H1 (cell line): ENCODE measurements around the gene AGRN. TPM values are rescaled to one million over a fixed set of nuclear protein-coding genes. Genes with fewer than 3 reads are reported as not detected.

Source experiments
- CTCF ChIA-PET: fragments of 300-600 bp; sonication (Branson Sonifier 250); formaldehyde crosslinking; loops from one replicate; lab custom pipeline; 2021; ENCODE audit not compliant: partially characterized antibody; lab: Charles Lee
- POLR2A ChIA-PET: fragments of 300-600 bp; sonication (Branson Sonifier 250); formaldehyde crosslinking; loops from one replicate; lab custom pipeline; 2021; ENCODE audit warnings: inconsistent platforms; ENCODE audit not compliant: partially characterized antibody; lab: Charles Lee
- DNase-seq, 2 experiments: peaks; one replicate each; pipeline versions ENCODE4 v3.0.0 to v3.0.0-alpha.2; 2010 to 2022; ENCODE audit warnings: low spot score in 2 of 2, low read depth in 1 of 2, mixed read lengths in 1 of 2
- FAIRE-seq: peaks from 2 replicates; lab custom pipeline; 2011; peaks lifted over from hg19 to GRCh38; lab: Jason Lieb, UNC
- H2AFZ ChIP-seq: 2 replicates; pipeline ENCODE4 v1.8.1; 2012; ENCODE audit warnings: low read length, inconsistent platforms
- H2AK5ac ChIP-seq: 2 replicates; pipeline ENCODE4 v1.6.1; 2013; ENCODE audit warnings: low read depth, low read length
- H2BK120ac ChIP-seq: replicated peaks from 2 replicates; pipeline ENCODE3; 2013; ENCODE audit warnings: low read depth, low read length, inconsistent platforms
- H2BK12ac ChIP-seq: 2 replicates; pipeline ENCODE4 v1.6.1; 2013; ENCODE audit warnings: low read depth, low read length
- H2BK15ac ChIP-seq: 2 replicates; pipeline ENCODE4 v1.6.1; 2013; ENCODE audit warnings: low read length
- H2BK20ac ChIP-seq: 2 replicates; pipeline ENCODE4 v1.6.1; 2013; ENCODE audit warnings: low read length
- H2BK5ac ChIP-seq: 2 replicates; pipeline ENCODE4 v1.6.1; 2013; ENCODE audit warnings: low read depth, low read length
- H3K14ac ChIP-seq: 2 replicates; pipeline ENCODE4 v1.6.1; 2013; ENCODE audit warnings: inconsistent platforms; ENCODE audit not compliant: insufficient read length
- H3K18ac ChIP-seq: 2 replicates; pipeline ENCODE4 v1.6.1; 2013; ENCODE audit warnings: low read length; ENCODE audit errors: extremely low read depth
- H3K23ac ChIP-seq: 2 replicates; pipeline ENCODE4 v1.6.1; 2013; ENCODE audit warnings: inconsistent platforms; ENCODE audit not compliant: insufficient read length
- H3K23me2 ChIP-seq: 2 replicates; pipeline ENCODE4 v1.6.1; 2013; ENCODE audit warnings: low read depth, low read length
- H3K27ac ChIP-seq: 2 replicates; pipeline ENCODE4 v1.6.1; 2011; ENCODE audit warnings: low read depth, low read length, inconsistent platforms
- H3K27me3 ChIP-seq, 4 experiments: replicated peaks in 1 of 4; 1 replicate in 1 of 4; 2 replicates in 3 of 4; pipeline versions ENCODE4 v1.6.1 to v1.8.1; 2011 to 2013; ENCODE audit warnings: low read length in 3 of 4, mild to moderate bottlenecking in 3 of 4, inconsistent platforms in 2 of 4, mixed read lengths in 2 of 4, moderate library complexity in 1 of 4; ENCODE audit not compliant: control insufficient read depth in 3 of 4, insufficient read depth in 3 of 4; ENCODE audit errors: extremely low read depth in 1 of 4
- H3K36me3 ChIP-seq, 4 experiments: 2 replicates each; pipeline versions ENCODE4 v1.6.1 to v1.8.1; 2011 to 2013; ENCODE audit warnings: mild to moderate bottlenecking in 4 of 4, low read length in 3 of 4, moderate library complexity in 2 of 4, control low read depth in 1 of 4, inconsistent platforms in 1 of 4; ENCODE audit not compliant: insufficient read depth in 4 of 4, control insufficient read depth in 2 of 4
- H3K4ac ChIP-seq: replicated peaks from 2 replicates; pipeline ENCODE3; 2013; ENCODE audit warnings: low read length, low read depth, mixed read lengths, inconsistent platforms; ENCODE audit not compliant: insufficient read length
- H3K4me1 ChIP-seq, 4 experiments: replicated peaks in 1 of 4; 1 replicate in 1 of 4; 2 replicates in 3 of 4; pipeline versions ENCODE4 v1.6.1 to v1.8.1; 2011 to 2013; ENCODE audit warnings: low read length in 3 of 4, inconsistent platforms in 2 of 4, mixed read lengths in 1 of 4; ENCODE audit not compliant: insufficient read depth in 4 of 4, control insufficient read depth in 3 of 4
- H3K4me2 ChIP-seq, 2 experiments: 2 replicates each; pipeline versions ENCODE4 v1.6.1 to v1.8.1; 2011 to 2013; ENCODE audit warnings: low read depth in 2 of 2, low read length in 2 of 2, control low read depth in 1 of 2, inconsistent platforms in 1 of 2, mild to moderate bottlenecking in 1 of 2; ENCODE audit not compliant: insufficient read depth in 1 of 2
- H3K4me3 ChIP-seq, 4 experiments: fragments of 200-600, 300-600 bp in 1 of 4; sonication (generic), shearing (Covaris generic), sonication (Bioruptor Twin) in 1 of 4; 2 replicates each; pipeline versions ENCODE4 v1.5.1 to v1.8.1; 2011 to 2016; ENCODE audit warnings: low read length in 4 of 4, low read depth in 3 of 4, control low read depth in 2 of 4, inconsistent platforms in 2 of 4, mild to moderate bottlenecking in 2 of 4, mixed read lengths in 1 of 4, moderate library complexity in 1 of 4; ENCODE audit not compliant: insufficient read depth in 2 of 4; ENCODE audit errors: extremely low read depth in 1 of 4
- H3K56ac ChIP-seq: replicated peaks from 2 replicates; pipeline ENCODE3; 2013; ENCODE audit warnings: low read depth, mild to moderate bottlenecking, mixed read lengths, low read length, inconsistent platforms; ENCODE audit not compliant: insufficient read length
- H3K79me1 ChIP-seq: 2 replicates; pipeline ENCODE4 v1.6.1; 2013; ENCODE audit warnings: low read depth, low read length, control low read depth
- H3K79me2 ChIP-seq, 2 experiments: 2 replicates each; pipeline versions ENCODE4 v1.6.1 to v1.8.1; 2012 to 2013; ENCODE audit warnings: low read length in 2 of 2, mild to moderate bottlenecking in 2 of 2, inconsistent platforms in 1 of 2; ENCODE audit not compliant: insufficient read depth in 2 of 2, control insufficient read depth in 1 of 2
- H3K9ac ChIP-seq, 4 experiments: replicated peaks in 1 of 4; 1 replicate in 1 of 4; 2 replicates in 3 of 4; pipeline versions ENCODE4 v1.6.1 to v1.8.1; 2011 to 2013; ENCODE audit warnings: low read depth in 3 of 4, low read length in 3 of 4, control low read depth in 2 of 4, mild to moderate bottlenecking in 2 of 4, moderate library complexity in 2 of 4, inconsistent platforms in 1 of 4; ENCODE audit errors: extremely low read depth in 1 of 4
- H3K9me3 ChIP-seq, 2 experiments: 2 replicates each; pipeline versions ENCODE4 v1.6.1 to v1.8.1; 2012 to 2013; ENCODE audit warnings: mild to moderate bottlenecking in 2 of 2, moderate library complexity in 2 of 2, control low read depth in 1 of 2, inconsistent platforms in 1 of 2, low read depth in 1 of 2, low read length in 1 of 2, mixed read lengths in 1 of 2; ENCODE audit not compliant: insufficient read depth in 2 of 2
- H4K20me1 ChIP-seq, 2 experiments: replicated peaks in 1 of 2; 2 replicates each; pipeline versions ENCODE3 to v1.8.1; 2011 to 2013; ENCODE audit warnings: inconsistent platforms in 2 of 2, low read length in 2 of 2, mild to moderate bottlenecking in 1 of 2; ENCODE audit not compliant: insufficient read depth in 2 of 2, control insufficient read depth in 1 of 2
- H4K5ac ChIP-seq: 2 replicates; pipeline ENCODE4 v1.6.1; 2013; ENCODE audit warnings: low read length, low read depth, mixed read lengths, inconsistent platforms; ENCODE audit not compliant: insufficient read length
- H4K8ac ChIP-seq: 2 replicates; pipeline ENCODE4 v1.8.0; 2013; ENCODE audit warnings: mild to moderate bottlenecking, moderate library complexity, low read length, inconsistent platforms; ENCODE audit not compliant: insufficient read depth; ENCODE audit errors: extremely low read depth
- H4K91ac ChIP-seq: replicated peaks from 2 replicates; pipeline ENCODE3; 2013; ENCODE audit warnings: low read length, mixed read lengths, inconsistent platforms; ENCODE audit not compliant: insufficient read length
- BRCA1 ChIP-seq: IDR thresholded peaks from 2 replicates; pipeline ENCODE4 v1.6.1; 2012; ENCODE audit warnings: low read depth, low read length, improper control_type of control experiment
- GABPA ChIP-seq: IDR thresholded peaks from 2 replicates; pipeline ENCODE4 v1.6.1; 2011; ENCODE audit warnings: mild to moderate bottlenecking, low read length, moderate library complexity, borderline replicate concordance; ENCODE audit not compliant: insufficient read depth
- SRF ChIP-seq: IDR thresholded peaks from 2 replicates; pipeline ENCODE4 v1.6.1; 2011; ENCODE audit warnings: mild to moderate bottlenecking, low read depth, low read length, moderate library complexity
- TBP ChIP-seq: IDR thresholded peaks from 2 replicates; pipeline ENCODE4 v1.6.1; 2011; ENCODE audit warnings: low read depth, low read length, improper control_type of control experiment
- WGBS, 2 experiments: shearing (Covaris generic) in 1 of 2; methylation state at CpG; one replicate each; pipeline versions ENCODE4 v1.1.6 to v1.1.7; 2013 to 2015; ENCODE audit warnings: low lambda C conversion rate in 2 of 2, mixed read lengths in 2 of 2, inconsistent platforms in 1 of 2, low coverage in 1 of 2, missing lambda C conversion rate in 1 of 2; ENCODE audit not compliant: insufficient replicate concordance in 2 of 2, insufficient coverage in 1 of 2, insufficient read length in 1 of 2; ENCODE audit errors: extremely low coverage in 1 of 2, missing lambda C conversion rate in 1 of 2; 5-methylcytosine and 5-hydroxymethylcytosine counted together
- polyA plus RNA-seq, 7 experiments: library from polyadenylated mRNA; depleted of rRNA in 3 of 7; stranded (reverse) in 5 of 7; unstranded in 2 of 7; fragments of >200 nt in 5 of 7; fragments of 200-250 nt in 2 of 7; gene quantifications; 1 replicate in 5 of 7; 2 replicates in 1 of 7; 4 replicates in 1 of 7; pipeline versions ENCODE4 v1.2.1 to v1.2.3, GENCODE V29; 2011 to 2013; ENCODE audit warnings: missing spikeins in 2 of 7, mixed read lengths in 2 of 7
- total RNA-seq: library from RNA; stranded (reverse); fragmentation: NEBNext Ultra II Directional; extraction: Animal tissue kit (Norgen Biotek cat#: 25700); gene quantifications from 2 replicates; pipeline ENCODE4 v1.2.1, GENCODE V29; 2021
- TF ChIP-seq, protein P1 (sequence below): IDR thresholded peaks from 2 replicates; pipeline ENCODE4 v1.6.1; 2012; ENCODE audit warnings: inconsistent platforms

Gene AGRN
- total and polyA plus RNA-seq, 2 of the 8 experiments (the other 6 are each of a cell fraction or from before 2014, with no cell fraction given), result 52.3 to 155 TPM

DNA sequence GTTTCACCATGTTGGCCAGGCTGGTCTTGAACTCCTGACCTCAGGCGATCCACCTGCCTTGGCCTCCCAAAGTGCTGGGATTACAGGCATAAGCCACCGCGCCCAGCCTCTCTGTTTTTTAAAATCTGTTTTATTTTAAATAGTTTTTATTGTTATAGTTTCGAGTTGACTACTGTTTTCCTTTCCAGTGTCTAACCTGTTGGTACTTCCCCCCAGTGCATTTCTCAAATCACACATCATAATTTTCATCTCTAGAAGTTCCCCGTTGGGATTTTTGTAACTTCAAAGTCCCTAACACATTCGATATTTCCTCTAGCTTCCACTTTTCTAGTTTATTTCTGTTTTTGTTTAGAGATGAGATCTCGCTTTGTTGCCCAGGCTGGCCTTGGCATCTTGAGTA lies 27.6 kb upstream of the AGRN start:
- 83% methylated on average over 7 of the region's 7 CpGs; no CpG with 5 or more reads in 1 of the 2 experiments for WGBS, 2 experiments
- no peaks in the 10 kb centered on the region for H3K9me3 ChIP-seq
- H3K4me2 ChIP-seq, result no peak overlapping the region
- H3K36me3 ChIP-seq, result no peaks in the 10 kb centered on the region
- H2BK120ac ChIP-seq, result no peak overlapping the region
- H3K4me3 ChIP-seq, result no peak overlapping the region
- TF ChIP-seq GABPA, result no peak
- TF ChIP-seq, protein P1, sequence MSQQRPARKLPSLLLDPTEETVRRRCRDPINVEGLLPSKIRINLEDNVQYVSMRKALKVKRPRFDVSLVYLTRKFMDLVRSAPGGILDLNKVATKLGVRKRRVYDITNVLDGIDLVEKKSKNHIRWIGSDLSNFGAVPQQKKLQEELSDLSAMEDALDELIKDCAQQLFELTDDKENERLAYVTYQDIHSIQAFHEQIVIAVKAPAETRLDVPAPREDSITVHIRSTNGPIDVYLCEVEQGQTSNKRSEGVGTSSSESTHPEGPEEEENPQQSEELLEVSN, result no peak
- no peak for TF ChIP-seq SRF
- no peak for TF ChIP-seq TBP
- no peak for TF ChIP-seq BRCA1
- H3K79me1 ChIP-seq, result no peaks in the 10 kb centered on the region
- no peak overlapping the region for H3K14ac ChIP-seq
- H3K4ac ChIP-seq, result no peak overlapping the region
- H3K56ac ChIP-seq, result no peak overlapping the region
- H3K27me3 ChIP-seq, result peaks cover 8 to 46% (median 35%) of the 10 kb centered on the region in 4 experiments
- no peak overlapping the region for H2BK12ac ChIP-seq
- H3K23ac ChIP-seq, result no peak overlapping the region
- H4K20me1 ChIP-seq, result peaks cover 0 to 5% of the 10 kb centered on the region in 2 experiments
- H3K18ac ChIP-seq, result no peak overlapping the region
- no peak overlapping the region for H2BK5ac ChIP-seq
- no peak overlapping the region for H2AFZ ChIP-seq
- H3K4me1 ChIP-seq, result peaks cover 0 to 4% (median 3%) of the 10 kb centered on the region in 4 experiments; a peak in 4 of 7 replicates
- H3K79me2 ChIP-seq, result no peaks in the 10 kb centered on the region
- H2BK20ac ChIP-seq, result no peak overlapping the region
- H2AK5ac ChIP-seq, result no peak overlapping the region
- no peak overlapping the region for H4K91ac ChIP-seq
- no peak overlapping the region for H3K27ac ChIP-seq
- H4K8ac ChIP-seq, result no peak overlapping the region
- H3K23me2 ChIP-seq, result peaks cover 4% of the 10 kb centered on the region; the same call in 1 of the 2 replicates
- H3K9ac ChIP-seq, result no peak overlapping the region
- ChIA-PET POLR2A (no interaction called here), CTCF (interaction anchor here (0.7 to 7.7 kb wide), 6 partner anchors 10 to 805 kb away, joined by 3 to 86 read pairs (median 4); partner anchors contain the start of gene PERM1)
- H4K5ac ChIP-seq, result no peak overlapping the region
- DNase-seq (no peak), FAIRE-seq (no peak)
- no peak overlapping the region for H2BK15ac ChIP-seq
